ENCODE results near the gene RALGDS. TPM values are rescaled to one million over a fixed set of nuclear protein-coding genes. Genes with fewer than 3 reads are reported as not detected.
A peak's percentile ranks its signal among the peaks of the same experiment; 100 is the strongest.

The RALGDS gene
- total RNA-seq, 3 donors from 2014 or later = 38.3 to 59.4 (median 44.2) TPM

- Histone ChIP-seq H3K9me3 (no peaks in the 10 kb centered on the region), H3K4me1 (ENCODE audit: low read depth) (peaks cover 10% of the 10 kb centered on the region), H3K4me3 (peak overlapping the region; percentile 2), H3K36me3 (ENCODE audit: low read depth) (no peaks in the 10 kb centered on the region)
- DNase-seq (no peak), ATAC-seq (no peak)
- no peak for TF ChIP-seq CTCF (IDR thresholded peaks at IDR 0.05)
- intact Hi-C loops (cut with DNase I, micrococcal nuclease) = no loop called here
Measured at GRCh38 chr9:133162861-133163503, 41.9 kb upstream of the RALGDS start.

- ATAC-seq (no peak), DNase-seq (no peak)
- Histone ChIP-seq H3K36me3 (ENCODE audit: low read depth) (no peaks in the 10 kb centered on the region), H3K4me3 (no peak overlapping the region), H3K9me3 (no peaks in the 10 kb centered on the region), H3K4me1 (ENCODE audit: low read depth) (peaks cover 10% of the 10 kb centered on the region)
- TF ChIP-seq CTCF (IDR thresholded peaks at IDR 0.05) = no peak
- intact Hi-C loops (cut with DNase I, micrococcal nuclease) = no loop called here
Measured at GRCh38 chr9:133161547-133161950, 40.5 kb upstream of the RALGDS start.

GRCh38 chr9:133160742-133161546, 39.9 kb upstream of the RALGDS start:
- Histone ChIP-seq H3K4me1 (ENCODE audit: low read depth) (peaks cover 10% of the 10 kb centered on the region), H3K9me3 (no peaks in the 10 kb centered on the region), H3K4me3 (no peak overlapping the region), H3K36me3 (ENCODE audit: low read depth) (no peaks in the 10 kb centered on the region)
- peak; percentile 90 for ATAC-seq
- peak; percentile 84 for TF ChIP-seq CTCF (IDR thresholded peaks at IDR 0.05)
- intact Hi-C loops (cut with DNase I, micrococcal nuclease) = no loop called here
- peak in 2 of 3 donors; percentile 65 to 73 for DNase-seq

GRCh38 chr9:133158695-133159094, 37.7 kb upstream of the RALGDS start:
- no peak for ATAC-seq
- H3K4me3 ChIP-seq = no peak overlapping the region
- H3K9me3 ChIP-seq = no peaks in the 10 kb centered on the region
- TF ChIP-seq CTCF (IDR thresholded peaks at IDR 0.05) = no peak
- no peaks in the 10 kb centered on the region for H3K36me3 ChIP-seq (ENCODE audit: low read depth)
- intact Hi-C loops (cut with DNase I, micrococcal nuclease) = no loop called here
- peaks cover 5% of the 10 kb centered on the region for H3K4me1 ChIP-seq (ENCODE audit: low read depth)
- DNase-seq = peak in 1 of 3 donors; percentile 15

- ATAC-seq (no peak), DNase-seq (peak in 1 of 3 donors; percentile 22)
- H3K4me1 ChIP-seq (ENCODE audit: low read depth) = no peaks in the 10 kb centered on the region
- no peaks in the 10 kb centered on the region for H3K36me3 ChIP-seq (ENCODE audit: low read depth)
- no peak for TF ChIP-seq CTCF (IDR thresholded peaks at IDR 0.05)
- H3K4me3 ChIP-seq = no peak overlapping the region
- intact Hi-C loops (cut with DNase I, micrococcal nuclease) = no loop called here
- H3K9me3 ChIP-seq = no peaks in the 10 kb centered on the region
Measured at GRCh38 chr9:133155156-133155555, 34.1 kb upstream of the RALGDS start.
